ENCODE data around the gene LRRC74B.

DNA sequence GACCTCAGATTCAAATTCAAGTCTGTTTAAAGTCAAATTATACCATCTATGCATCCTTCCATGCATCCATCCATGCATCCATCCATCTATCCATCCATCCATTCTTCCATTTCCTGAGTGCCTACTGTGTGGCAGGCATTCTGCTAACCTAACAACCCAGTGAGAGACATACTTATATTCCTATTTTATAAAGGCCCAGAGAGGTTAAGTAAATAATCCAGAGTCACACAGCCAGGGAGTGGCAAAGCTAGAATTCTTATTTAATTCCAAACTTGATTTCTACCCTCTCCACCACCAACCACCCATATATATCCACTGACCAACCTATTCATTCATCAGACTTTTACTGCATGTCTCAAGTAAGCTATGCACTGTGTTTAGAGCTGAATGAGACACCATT, 53.8 kb downstream of the LRRC74B start:
- TF ChIP-seq BHLHE40 (IDR thresholded peaks at IDR 0.05; ENCODE audit: borderline replicate concordance) (no peak), FOXM1 (IDR thresholded peaks at IDR 0.05; ENCODE audit: borderline replicate concordance) (no peak), SUZ12 (IDR thresholded peaks at IDR 0.05) (no peak), ELF4 (IDR thresholded peaks at IDR 0.05) (no peak), TARDBP (IDR thresholded peaks at IDR 0.05) (no peak), SP1 (IDR thresholded peaks at IDR 0.05) (no peak)

Data from HEK293T (cell line).